HepG2 (cell line): ENCODE results near the gene GALNTL6. TPM values are rescaled to one million over a fixed set of nuclear protein-coding genes. Genes with fewer than 3 reads are reported as not detected.

Experiments used
- CREB1 ChIP-seq, 2 experiments: fragments of 450-650 bp in 1 of 2; IDR thresholded peaks; 2 replicates each; pipeline ENCODE4 v1.6.1; 2016 to 2017; ENCODE audit warnings: control low read depth in 1 of 2, mild to moderate bottlenecking in 1 of 2, missing compliant biosample characterization in 1 of 2, missing genetic modification characterization in 1 of 2
- EP300 ChIP-seq, 3 experiments: sonication (generic) in 1 of 3; formaldehyde crosslinking in 1 of 3; IDR thresholded peaks; 2 replicates each; pipeline versions ENCODE4 v1.5.1 to v1.6.1; 2011 to 2020; ENCODE audit warnings: low read depth in 2 of 3, low read length in 2 of 3, borderline replicate concordance in 1 of 3, improper control_type of control experiment in 1 of 3, mild to moderate bottlenecking in 1 of 3, missing genetic modification reagents in 1 of 3, moderate library complexity in 1 of 3
- ETV6 ChIP-seq: sonication (generic); formaldehyde crosslinking; conservative IDR thresholded peaks from 2 replicates; pipeline ENCODE4 v1.4.0; 2020; ENCODE audit warnings: missing genetic modification reagents
- GPN1 ChIP-seq: sonication (generic); formaldehyde crosslinking; IDR thresholded peaks from 2 replicates; pipeline ENCODE4 v1.5.1; 2020; ENCODE audit warnings: missing genetic modification reagents, borderline replicate concordance
- GTF2F1 ChIP-seq: fragments of 150-350 bp; IDR thresholded peaks from 2 replicates; pipeline ENCODE4 v1.6.1; 2014; ENCODE audit warnings: low read length
- HOMEZ ChIP-seq: IDR thresholded peaks from 2 replicates; pipeline ENCODE4 v1.6.1; 2016; ENCODE audit warnings: low read depth
- PITX1 ChIP-seq: sonication (generic); formaldehyde crosslinking; IDR thresholded peaks from 2 replicates; pipeline ENCODE4 v1.5.1; 2020; ENCODE audit warnings: mild to moderate bottlenecking, missing genetic modification reagents
- PRDM10 ChIP-seq: sonication (generic); formaldehyde crosslinking; IDR thresholded peaks from 2 replicates; pipeline ENCODE4 v1.4.0; 2020; ENCODE audit warnings: low read depth, missing genetic modification reagents
- SMARCE1 ChIP-seq: fragments of 450-650 bp; IDR thresholded peaks from 2 replicates; pipeline ENCODE4 v1.6.1; 2017; ENCODE audit warnings: borderline replicate concordance
- SOX6 ChIP-seq, 2 experiments: fragments of 450-650 bp in 1 of 2; sonication (generic) in 1 of 2; formaldehyde crosslinking in 1 of 2; IDR thresholded peaks; 2 replicates each; pipeline versions ENCODE4 v1.4.0 to v1.6.1; 2017 to 2020; ENCODE audit warnings: antibody characterized with exemption in 1 of 2, mild to moderate bottlenecking in 1 of 2, missing genetic modification reagents in 1 of 2
- ZNF331 ChIP-seq: sonication (generic); formaldehyde crosslinking; IDR thresholded peaks from 2 replicates; pipeline ENCODE4 v1.4.0; 2020; ENCODE audit warnings: missing genetic modification reagents
- ZNF34 ChIP-seq: sonication (generic); formaldehyde crosslinking; IDR thresholded peaks from 2 replicates; pipeline ENCODE4 v1.4.0; 2020; ENCODE audit warnings: mild to moderate bottlenecking, missing genetic modification reagents, borderline replicate concordance
- ZNF572 ChIP-seq: sonication (generic); formaldehyde crosslinking; IDR thresholded peaks from 2 replicates; pipeline ENCODE4 v1.5.1; 2020; ENCODE audit warnings: mild to moderate bottlenecking, missing genetic modification reagents
- polyA plus RNA-seq, 8 experiments: library from polyadenylated mRNA; depleted of rRNA in 3 of 8; stranded (reverse) in 7 of 8; unstranded in 1 of 8; fragments of >200 nt; fragmentation: Illumina TruSeq in 4 of 8; extraction: Trizol in 4 of 8; gene quantifications; 2 replicates each; pipeline versions ENCODE4 v1.2.1 to v1.2.3, GENCODE V29; 2011 to 2016; ENCODE audit warnings: low read depth in 4 of 8, missing spikeins in 1 of 8, mixed read lengths in 1 of 8; ENCODE audit not compliant: insufficient read depth in 1 of 8
- total RNA-seq, 5 experiments: library from RNA; depleted of rRNA; stranded (reverse); fragments of >200 nt; fragmentation: Illumina TruSeq; extraction: Trizol; gene quantifications; 2 replicates each; pipeline ENCODE4 v1.2.3, GENCODE V29; 2016; ENCODE audit warnings: low read depth in 1 of 5
- TF ChIP-seq, protein P1 (sequence below): sonication (generic); formaldehyde crosslinking; IDR thresholded peaks from 2 replicates; pipeline ENCODE4 v1.8.1; 2023; ENCODE audit warnings: mild to moderate bottlenecking, moderate library complexity, missing genetic modification reagents
- TF ChIP-seq, protein P2 (sequence below): sonication (generic); formaldehyde crosslinking; IDR thresholded peaks from 2 replicates; pipeline ENCODE4 v1.4.0; 2020; ENCODE audit warnings: missing genetic modification reagents, borderline replicate concordance
- TF ChIP-seq, protein P3 (sequence below): IDR thresholded peaks from 2 replicates; pipeline ENCODE4 v1.6.1; 2012; ENCODE audit warnings: low read length, improper control_type of control experiment

The GALNTL6 gene
- total and polyA plus RNA-seq, 2 of the 13 experiments (the other 11 are each of a cell fraction or from before 2014, with no cell fraction given): not detected

DNA sequence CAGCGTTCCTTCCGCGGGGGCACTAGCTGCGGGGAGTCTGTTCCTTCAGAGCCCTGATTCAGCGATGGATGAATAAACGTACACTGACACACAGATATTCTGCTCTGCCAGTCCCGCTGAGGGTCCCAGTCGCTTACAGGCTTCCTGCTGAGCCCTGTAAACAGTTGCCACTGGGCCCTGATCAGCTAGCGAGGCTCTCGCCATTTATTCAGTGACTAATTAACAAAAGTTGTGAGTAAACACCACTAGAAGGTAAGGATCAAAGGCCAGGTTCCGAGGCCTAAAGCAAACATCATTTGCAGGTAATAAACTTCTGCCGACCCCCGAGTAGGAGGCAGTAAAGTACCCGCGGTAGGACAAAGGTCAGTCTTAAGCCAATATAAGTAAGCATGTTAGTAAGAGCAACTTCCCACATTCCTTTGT is 912.8 kb downstream of the GALNTL6 start (continued):
- peak; percentile 99 for TF ChIP-seq ZNF331
- no peak for TF ChIP-seq CREB1 (IDR thresholded peaks at IDR 0.05)
- TF ChIP-seq CREB1 (CRISPR knock-in tag; IDR thresholded peaks at IDR 0.05): peak; percentile 32; the same call in 1 of the 2 replicates
- no peak for TF ChIP-seq ETV6
- TF ChIP-seq EP300 (IDR thresholded peaks at IDR 0.05; ENCODE audit: low read depth in 2 of 2, low read length in 2 of 2): peak in 1 of 2 experiments; percentile 58; a peak in 1 of 4 replicates
- peak; percentile 63; the same call in 1 of the 2 replicates for TF ChIP-seq EP300 (CRISPR knock-in tag; IDR thresholded peaks at IDR 0.05; ENCODE audit: borderline replicate concordance)
- TF ChIP-seq HOMEZ (CRISPR knock-in tag): peak; percentile 37; the same call in 1 of the 2 replicates
- TF ChIP-seq GTF2F1: no peak
- TF ChIP-seq ZNF572 (CRISPR knock-in tag): no peak
- TF ChIP-seq PITX1 (CRISPR knock-in tag): peak; percentile 47; the same call in 1 of the 2 replicates
- TF ChIP-seq, protein P1, sequence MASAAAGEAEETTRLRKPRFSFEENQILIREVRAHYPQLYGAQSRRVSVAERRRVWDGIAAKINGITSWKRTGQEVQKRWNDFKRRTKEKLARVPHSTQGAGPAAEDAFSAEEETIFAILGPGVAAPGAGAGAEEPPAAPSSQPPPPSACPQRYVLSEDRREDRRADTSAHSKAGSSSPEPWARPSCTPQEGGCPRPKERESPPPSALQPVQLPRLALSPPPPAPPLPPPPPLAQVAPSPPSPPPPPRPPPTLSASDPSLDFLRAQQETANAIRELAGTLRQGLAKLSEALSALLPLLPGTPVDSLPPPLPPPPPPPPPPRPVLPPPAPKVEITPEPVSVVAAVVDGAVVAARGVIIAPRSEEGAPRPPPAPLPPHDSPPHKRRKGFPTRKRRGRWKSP (CRISPR knock-in tag): no peak
- TF ChIP-seq SOX6 (IDR thresholded peaks at IDR 0.05): no peak
- peak; percentile 47; the same call in 1 of the 2 replicates for TF ChIP-seq SOX6 (CRISPR knock-in tag; IDR thresholded peaks at IDR 0.05)
- no peak for TF ChIP-seq PRDM10 (CRISPR knock-in tag)
- no peak for TF ChIP-seq ZNF34
- TF ChIP-seq, protein P2, sequence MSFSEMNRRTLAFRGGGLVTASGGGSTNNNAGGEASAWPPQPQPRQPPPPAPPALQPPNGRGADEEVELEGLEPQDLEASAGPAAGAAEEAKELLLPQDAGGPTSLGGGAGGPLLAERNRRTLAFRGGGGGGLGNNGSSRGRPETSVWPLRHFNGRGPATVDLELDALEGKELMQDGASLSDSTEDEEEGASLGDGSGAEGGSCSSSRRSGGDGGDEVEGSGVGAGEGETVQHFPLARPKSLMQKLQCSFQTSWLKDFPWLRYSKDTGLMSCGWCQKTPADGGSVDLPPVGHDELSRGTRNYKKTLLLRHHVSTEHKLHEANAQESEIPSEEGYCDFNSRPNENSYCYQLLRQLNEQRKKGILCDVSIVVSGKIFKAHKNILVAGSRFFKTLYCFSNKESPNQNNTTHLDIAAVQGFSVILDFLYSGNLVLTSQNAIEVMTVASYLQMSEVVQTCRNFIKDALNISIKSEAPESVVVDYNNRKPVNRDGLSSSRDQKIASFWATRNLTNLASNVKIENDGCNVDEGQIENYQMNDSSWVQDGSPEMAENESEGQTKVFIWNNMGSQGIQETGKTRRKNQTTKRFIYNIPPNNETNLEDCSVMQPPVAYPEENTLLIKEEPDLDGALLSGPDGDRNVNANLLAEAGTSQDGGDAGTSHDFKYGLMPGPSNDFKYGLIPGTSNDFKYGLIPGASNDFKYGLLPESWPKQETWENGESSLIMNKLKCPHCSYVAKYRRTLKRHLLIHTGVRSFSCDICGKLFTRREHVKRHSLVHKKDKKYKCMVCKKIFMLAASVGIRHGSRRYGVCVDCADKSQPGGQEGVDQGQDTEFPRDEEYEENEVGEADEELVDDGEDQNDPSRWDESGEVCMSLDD (CRISPR knock-in tag): no peak
- TF ChIP-seq GPN1 (CRISPR knock-in tag): no peak
- TF ChIP-seq SMARCE1: no peak
- TF ChIP-seq, protein P3, sequence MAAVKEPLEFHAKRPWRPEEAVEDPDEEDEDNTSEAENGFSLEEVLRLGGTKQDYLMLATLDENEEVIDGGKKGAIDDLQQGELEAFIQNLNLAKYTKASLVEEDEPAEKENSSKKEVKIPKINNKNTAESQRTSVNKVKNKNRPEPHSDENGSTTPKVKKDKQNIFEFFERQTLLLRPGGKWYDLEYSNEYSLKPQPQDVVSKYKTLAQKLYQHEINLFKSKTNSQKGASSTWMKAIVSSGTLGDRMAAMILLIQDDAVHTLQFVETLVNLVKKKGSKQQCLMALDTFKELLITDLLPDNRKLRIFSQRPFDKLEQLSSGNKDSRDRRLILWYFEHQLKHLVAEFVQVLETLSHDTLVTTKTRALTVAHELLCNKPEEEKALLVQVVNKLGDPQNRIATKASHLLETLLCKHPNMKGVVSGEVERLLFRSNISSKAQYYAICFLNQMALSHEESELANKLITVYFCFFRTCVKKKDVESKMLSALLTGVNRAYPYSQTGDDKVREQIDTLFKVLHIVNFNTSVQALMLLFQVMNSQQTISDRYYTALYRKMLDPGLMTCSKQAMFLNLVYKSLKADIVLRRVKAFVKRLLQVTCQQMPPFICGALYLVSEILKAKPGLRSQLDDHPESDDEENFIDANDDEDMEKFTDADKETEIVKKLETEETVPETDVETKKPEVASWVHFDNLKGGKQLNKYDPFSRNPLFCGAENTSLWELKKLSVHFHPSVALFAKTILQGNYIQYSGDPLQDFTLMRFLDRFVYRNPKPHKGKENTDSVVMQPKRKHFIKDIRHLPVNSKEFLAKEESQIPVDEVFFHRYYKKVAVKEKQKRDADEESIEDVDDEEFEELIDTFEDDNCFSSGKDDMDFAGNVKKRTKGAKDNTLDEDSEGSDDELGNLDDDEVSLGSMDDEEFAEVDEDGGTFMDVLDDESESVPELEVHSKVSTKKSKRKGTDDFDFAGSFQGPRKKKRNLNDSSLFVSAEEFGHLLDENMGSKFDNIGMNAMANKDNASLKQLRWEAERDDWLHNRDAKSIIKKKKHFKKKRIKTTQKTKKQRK: no peak
